Measurements from ENCODE around the gene FIG4. TPM values are rescaled to one million over a fixed set of nuclear protein-coding genes. Genes with fewer than 3 reads are reported as not detected.
"Not testable (repeated sequence)": the region's sequence is repeated elsewhere in the genome, so short reads cannot be mapped to it uniquely, and the experiment has no call there.

FIG4 gene
- total RNA-seq, 1 donor from 2014 or later: 4.6 TPM

DNA sequence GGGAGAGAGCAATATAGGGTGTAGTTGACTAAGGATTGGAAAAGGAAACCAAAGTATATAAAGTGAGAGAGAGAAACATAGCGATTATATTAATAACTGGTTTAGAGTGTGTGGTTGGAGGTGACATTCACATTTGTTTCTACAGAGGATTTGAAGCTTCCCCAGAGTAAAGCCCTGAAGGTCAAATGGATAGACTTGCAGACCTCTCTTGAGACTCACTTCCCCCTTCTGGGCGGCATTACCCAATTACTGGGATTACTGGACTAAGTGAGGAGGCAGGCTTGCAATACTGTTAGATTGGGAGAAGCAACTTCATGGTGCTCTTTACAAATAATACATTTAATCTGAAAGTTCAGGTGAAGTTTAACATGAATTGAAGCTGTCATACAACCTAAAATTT lies 10.7 kb downstream of the FIG4 start:
- no peak for ATAC-seq

DNA sequence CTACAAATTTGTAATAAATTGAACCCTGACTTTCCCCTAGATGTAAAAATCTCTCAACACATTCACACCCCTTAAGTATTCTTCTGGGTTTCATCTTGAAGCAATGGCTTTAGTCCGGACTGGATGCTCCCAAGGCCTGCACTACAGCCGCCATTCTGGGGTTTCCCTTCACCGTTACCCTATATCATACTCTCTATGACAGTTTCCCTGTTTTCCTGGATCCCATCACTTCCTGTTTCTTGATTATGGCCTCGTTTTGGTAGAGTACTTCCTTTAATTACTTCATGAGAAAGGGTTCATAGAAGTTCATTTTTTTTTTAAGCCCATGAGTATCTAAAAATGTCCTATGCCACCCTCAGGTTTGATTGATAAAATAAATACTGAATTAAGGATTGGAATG lies 11.7 kb downstream of the FIG4 start:
- DNase-seq (ENCODE audit: low spot score) (no peak), ATAC-seq (no peak)

More for the DNA sequence above, 10.7 kb downstream of the FIG4 start:
- DNase-seq (ENCODE audit: low spot score): no peak

DNA sequence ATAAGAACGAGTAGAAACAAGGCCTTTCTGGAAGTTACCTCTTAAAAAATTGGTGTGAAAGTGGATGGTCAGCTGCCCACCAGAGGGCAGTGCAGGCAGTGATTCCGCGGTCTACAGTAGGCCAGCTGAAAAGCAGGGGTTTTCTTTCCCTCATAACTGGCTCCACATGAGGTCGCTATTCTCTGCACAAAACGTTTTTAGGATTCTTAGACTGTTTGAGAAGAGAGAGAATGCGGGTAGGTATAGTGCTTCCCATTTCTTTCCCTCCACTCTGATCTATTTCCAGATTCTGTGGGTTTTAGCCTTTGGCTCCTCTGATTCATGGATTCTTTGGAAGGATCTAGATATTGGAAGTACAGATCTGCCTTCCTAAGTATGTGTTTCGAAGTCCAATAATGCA lies 14.2 kb downstream of the FIG4 start:
- peak; percentile 100 for ATAC-seq
- peak; percentile 80 for DNase-seq (ENCODE audit: low spot score)

DNA sequence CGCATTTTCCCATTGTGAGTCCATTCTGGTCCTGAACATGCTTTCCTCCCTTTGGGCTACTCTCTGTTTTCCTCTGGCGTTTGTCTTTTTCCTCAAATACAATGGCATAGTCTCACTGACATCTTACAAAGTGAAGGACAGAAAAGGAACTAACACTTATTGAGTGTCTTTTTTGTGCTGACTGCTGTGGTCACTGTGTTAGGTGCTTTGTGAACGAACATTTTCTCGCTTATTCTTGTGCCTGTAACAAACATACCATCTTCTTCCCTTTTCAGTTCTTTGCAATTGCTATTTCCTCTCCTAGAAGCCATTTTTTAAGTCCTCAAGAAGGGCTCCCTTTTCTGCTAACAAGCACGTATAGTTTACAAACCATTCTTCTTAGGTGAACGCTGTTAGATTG lies 15.4 kb downstream of the FIG4 start:
- ATAC-seq (no peak), DNase-seq (ENCODE audit: low spot score) (no peak)

DNA sequence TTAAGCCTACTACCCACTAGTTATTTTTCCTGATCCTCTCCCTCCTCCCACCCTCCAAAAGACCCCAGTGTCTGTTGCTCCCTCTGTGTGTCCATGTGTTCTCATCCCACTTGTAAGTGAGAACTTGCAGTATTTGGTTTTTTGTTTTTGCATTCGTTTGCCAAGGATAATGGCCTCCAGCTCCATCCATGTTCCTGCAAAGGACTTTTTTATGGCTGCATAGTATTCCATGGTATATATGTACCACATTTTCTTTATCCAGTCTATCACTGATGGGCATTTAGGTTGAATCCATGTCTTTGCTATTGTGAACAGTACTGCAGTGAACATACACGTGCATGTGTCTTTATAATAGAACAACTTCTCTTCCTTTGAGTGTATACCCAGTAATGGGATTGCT lies 17.0 kb downstream of the FIG4 start:
- ATAC-seq; DNase-seq (ENCODE audit: low spot score): not testable (repeated sequence)

DNA sequence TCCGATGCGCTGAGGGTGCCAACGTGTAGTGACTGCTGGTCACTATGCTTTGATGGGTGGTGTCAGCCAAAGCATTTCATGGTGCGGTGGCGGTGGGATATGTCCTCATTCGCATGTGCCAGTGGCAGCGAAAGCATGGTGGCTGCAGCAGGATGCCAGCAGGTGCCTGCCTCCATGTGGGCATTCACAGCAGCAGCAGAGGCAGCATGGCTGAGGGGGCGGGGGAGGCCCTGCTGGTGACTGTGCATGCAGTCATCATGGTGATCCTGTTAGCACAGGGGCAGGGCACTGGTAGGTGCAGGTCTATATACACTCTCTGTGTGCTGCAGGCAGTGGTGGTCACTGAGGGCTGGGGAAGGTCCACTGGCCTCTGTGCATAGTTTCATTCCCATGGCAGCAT lies 22.0 kb downstream of the FIG4 start:
- DNase-seq (ENCODE audit: low spot score) (no peak), ATAC-seq (no peak)

DNA sequence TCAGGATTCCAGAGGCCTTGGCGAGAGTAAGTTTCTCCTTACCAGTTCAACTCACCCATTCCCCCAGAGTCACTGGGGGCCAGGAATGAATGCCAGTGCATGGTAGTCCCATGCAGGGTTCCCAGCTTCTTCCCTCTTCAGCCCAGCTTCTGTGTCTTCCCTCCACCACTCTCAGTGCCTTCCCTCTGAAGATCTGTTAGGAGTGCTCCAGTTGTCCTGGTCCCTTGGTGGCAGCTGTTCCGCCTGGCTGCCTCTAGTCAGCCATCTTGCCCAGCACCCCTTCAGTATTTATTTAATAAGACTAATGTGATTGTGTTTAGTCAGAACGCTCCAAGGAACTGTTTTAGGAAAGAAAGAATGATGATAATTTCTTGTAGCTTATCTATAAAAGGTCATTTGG lies 23.1 kb downstream of the FIG4 start:
- no peak for ATAC-seq
- no peak for DNase-seq (ENCODE audit: low spot score)

DNA sequence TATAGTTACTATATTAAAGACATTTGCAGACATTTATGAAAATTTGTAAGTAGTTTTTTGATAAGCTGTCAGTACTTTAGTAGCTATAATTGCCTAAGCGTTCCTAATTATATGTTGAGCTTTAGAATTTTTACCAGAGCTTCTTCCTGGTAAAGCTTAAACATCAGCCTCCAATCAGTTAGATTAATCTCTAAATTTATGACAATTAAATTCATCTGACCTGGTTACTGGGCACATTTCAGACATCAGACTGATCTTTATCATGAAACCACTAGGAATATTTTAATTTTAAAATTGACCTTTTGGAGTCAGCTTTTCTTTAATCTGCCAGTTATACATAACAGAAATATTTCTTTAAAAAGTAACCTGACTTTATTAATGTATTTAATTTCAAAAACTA lies 23.5 kb downstream of the FIG4 start:
- ATAC-seq (no peak), DNase-seq (ENCODE audit: low spot score) (no peak)

DNA sequence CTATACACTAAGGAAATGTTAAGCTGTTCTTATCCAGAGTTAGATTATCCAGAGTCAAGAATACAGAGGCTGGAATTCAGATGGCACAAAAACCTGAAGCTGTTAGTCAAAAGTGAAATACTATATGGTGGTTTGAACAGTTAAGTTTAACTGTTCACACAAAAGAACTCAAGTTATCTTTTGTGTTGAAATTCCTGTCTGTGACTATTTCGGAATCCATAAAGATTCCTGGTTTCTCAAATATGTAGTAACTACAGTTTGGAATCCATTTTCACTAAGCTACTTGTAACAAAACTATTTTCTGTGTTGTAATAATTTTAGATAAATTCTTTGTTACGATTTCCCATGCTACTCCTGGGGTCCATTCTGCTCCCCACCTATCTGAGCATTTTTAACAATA lies 24.5 kb downstream of the FIG4 start:
- DNase-seq (ENCODE audit: low spot score) (no peak), ATAC-seq (no peak)

DNA sequence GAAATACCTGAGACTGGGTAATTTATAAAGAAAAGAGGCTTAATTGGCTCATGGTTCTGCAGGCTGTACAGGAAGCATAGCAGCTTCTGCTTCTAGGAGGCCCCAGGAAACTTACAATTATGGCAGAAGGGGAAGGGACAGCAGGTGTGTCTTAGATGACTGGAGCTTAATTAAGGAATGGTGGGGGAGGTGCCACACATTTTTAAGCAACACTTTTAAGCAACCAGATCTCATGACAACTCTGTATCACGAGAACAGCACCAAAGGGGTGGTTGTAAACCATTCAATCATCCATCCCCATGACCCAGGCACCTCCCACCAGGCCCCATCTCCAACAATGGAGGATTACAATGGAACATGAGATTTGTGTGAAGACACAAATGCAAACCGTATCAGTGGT lies 26.9 kb downstream of the FIG4 start:
- DNase-seq (ENCODE audit: low spot score): no peak

DNA sequence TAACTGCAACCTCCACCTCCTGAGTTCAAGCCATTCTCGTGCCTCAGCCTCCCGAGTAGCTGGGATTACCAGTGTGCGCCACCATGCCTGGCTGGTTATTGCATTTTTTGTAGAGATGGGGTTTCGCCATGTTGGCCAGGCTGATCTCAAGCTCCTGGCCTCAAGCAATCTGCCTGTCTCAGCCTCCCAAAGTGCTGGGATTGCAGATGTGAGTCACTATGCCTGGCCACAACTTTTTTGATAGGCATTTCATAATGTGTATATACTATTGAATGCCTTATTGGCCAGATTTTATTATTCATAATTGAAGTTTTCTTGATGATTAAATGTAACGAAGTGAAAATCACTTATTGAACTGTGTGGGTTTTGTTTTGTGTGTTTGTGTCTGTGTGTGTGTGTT lies 27.9 kb downstream of the FIG4 start:
- ATAC-seq: no peak
- no peak for DNase-seq (ENCODE audit: low spot score)

More for the DNA sequence above, 26.9 kb downstream of the FIG4 start:
- no peak for ATAC-seq

DNA sequence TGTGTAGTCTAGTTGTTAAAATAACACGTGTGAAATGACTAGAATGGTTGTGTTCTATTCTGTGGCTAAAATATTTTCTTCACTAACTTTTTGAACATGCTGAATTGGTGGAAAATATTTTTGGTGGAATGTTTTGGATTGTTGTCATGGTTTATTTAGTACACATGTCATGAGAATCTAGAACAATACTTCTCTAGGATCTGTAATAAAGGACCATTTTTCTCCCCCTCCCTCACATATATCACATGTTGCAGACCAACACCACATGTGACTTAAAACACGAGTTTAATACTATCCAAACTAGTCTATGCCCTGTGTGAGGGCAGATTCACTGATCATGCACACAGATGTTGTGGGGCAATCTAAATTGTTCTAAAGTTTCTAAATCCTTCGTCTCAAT lies 29.2 kb downstream of the FIG4 start:
- ATAC-seq (no peak), DNase-seq (ENCODE audit: low spot score) (no peak)

DNA sequence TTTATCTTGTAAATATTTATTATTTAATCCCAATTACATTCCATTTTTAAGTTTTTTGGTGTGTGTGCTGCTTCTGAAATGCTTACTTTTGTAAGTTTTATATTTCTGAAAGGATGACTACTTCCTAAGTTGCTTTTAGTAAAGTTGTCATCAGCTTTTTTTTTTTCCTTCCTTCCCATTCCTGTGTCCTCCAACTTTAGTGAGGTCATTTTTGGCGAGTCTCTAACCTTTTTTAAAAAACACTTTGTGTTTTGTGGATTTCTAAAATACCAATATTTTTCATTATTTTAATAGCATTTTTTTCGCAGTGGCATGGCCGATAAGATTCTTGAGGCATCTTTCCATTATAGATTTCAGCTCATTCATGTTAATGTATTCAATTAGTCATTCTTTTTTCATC lies 30.9 kb downstream of the FIG4 start:
- no peak for ATAC-seq
- no peak for DNase-seq (ENCODE audit: low spot score)

DNA sequence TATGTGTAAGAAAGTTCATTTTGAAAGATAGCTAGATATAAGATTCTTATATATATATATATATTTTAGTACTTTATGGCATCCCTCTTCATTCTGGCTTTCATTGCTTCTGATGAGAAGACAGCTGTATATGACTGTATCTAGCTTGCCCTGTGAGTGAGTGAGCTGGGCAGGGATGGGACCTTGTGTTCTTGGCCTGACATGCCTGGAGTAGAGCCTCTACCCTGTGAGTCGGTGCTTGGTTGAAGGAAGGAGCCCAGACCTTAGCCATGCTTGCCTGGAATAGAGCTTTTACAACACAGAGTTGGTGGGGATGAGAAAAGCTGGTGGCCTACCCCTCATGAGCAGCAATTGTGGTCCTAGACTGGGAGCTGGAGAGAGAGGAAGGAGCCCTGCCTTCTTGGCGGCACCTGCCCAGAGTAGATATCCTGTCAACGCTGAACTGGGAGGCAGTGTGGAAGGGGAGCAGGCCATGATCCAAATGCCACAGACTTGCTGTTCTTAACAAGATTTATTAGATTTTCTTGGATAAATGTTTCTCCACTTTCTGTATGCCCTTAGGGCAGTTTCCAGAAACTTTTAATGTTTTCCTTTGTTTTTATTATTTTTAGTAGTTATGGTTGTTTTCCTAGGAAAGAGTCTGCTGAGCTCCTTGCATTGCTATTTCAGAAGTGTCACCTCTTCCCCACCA lies 31.6 kb downstream of the FIG4 start:
- DNase-seq (ENCODE audit: low spot score) (no peak), ATAC-seq (no peak)

DNA sequence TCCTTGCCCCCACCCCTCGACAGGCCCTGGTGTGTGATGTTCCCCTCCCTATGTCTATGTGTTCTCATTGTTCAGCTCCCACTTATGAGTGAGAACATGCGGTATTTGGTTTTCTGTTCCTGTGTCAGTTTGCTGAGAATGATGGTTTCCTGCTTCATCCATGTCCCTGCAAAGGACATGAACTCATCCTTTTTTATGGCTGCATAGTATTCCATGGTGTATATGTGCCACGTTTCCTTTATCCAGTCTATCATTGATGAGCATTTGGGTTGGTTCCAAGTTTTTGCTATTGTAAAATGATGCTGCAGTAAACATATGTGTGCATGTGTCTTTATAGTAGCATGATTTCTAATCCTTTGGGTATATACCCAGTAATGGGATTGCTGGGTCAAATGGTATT lies 34.2 kb downstream of the FIG4 start:
- DNase-seq (ENCODE audit: low spot score); ATAC-seq: not testable (repeated sequence)

DNA sequence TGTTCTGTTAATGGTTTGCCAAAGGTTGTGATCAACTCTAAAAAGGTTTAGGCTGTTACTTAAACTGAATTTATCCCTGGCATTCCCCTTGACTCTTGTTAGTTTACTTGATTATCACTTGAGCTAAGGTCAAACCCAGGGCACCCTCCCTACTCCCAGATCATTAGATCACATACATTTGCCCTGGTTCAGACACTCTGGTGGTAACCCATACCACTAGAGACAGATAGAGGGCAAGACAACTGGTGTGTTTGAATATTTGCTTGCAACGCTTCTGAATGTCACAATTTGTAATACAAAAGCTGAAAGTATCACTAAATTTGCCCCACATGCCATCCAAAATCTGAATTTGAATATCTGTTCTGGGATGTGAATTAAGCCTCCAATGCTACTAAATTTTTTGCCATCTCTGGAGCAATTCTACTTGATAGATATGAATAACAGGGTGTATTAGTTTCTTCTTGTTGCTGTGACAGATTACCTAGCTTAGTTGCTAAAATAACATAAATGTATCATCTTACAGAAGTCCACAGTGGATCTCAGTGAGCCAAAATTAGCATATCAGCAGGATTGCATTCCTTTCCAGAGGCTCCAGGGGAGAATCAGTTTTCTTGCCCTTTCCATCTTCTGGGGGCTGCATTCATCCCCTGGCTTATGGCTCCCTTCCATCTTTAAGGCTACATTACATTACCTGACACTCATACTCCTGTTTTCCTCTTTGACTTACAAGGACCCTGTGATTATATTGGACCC lies 45.4 kb downstream of the FIG4 start:
- no peak for ATAC-seq
- no peak for DNase-seq (ENCODE audit: low spot score)

DNA sequence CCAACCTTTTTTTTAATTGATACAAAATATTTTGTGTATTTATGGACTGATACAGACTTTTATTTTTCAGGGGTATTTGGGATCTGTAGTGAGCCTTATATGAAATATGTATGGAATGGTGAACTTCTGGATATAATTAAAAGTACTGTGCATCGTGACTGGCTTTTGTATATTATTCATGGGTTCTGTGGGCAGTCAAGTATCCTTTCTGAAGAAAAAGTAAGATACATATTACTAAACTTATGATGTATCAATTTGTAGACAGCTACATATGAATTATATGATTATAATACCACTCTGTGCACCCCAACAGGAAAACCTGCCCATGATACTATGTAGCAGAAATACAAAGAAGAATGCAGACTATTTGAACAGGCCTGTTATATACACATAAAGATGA lies 47.2 kb downstream of the FIG4 start:
- no peak for ATAC-seq
- DNase-seq (ENCODE audit: low spot score): no peak

DNA sequence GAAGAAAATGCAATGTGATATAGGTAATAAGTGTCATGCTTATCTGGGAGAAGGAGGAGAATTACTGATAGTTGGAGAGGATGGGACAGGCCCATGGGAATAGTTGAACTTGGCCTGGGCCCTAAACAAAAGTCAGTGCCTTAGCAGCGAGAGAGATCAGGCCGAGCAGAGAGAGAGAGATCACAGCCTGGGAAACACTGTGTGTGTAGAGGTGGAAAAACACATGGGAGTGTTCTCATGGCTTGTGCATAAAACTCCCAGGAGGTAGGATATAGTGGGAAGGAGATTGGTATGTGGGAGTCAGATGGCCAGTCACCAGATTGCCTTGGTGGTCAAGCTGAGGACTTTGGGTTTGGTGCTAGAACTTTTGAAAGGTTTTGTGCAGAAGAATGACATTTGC lies 47.6 kb downstream of the FIG4 start:
- DNase-seq (ENCODE audit: low spot score) (no peak), ATAC-seq (no peak)

DNA sequence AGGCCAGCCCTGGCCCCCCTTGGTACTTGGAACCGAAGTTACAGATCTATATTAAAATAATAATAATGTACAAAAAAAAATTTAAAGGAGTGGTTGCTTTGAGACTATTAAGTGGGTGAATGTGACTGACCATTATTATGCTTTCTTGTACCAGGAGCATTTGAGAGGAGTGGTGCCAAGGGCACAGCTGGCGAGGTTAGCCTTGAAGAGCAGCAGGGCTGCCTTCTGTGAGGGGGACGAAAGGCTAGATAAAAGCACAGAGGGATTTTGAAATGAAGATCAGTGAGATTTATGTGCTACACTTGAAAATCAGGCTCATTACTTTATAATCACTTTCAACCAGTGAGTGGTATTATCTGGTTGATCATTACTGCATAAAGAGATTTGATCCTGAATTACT lies 48.6 kb downstream of the FIG4 start:
- ATAC-seq (no peak), DNase-seq (ENCODE audit: low spot score) (no peak)

DNA sequence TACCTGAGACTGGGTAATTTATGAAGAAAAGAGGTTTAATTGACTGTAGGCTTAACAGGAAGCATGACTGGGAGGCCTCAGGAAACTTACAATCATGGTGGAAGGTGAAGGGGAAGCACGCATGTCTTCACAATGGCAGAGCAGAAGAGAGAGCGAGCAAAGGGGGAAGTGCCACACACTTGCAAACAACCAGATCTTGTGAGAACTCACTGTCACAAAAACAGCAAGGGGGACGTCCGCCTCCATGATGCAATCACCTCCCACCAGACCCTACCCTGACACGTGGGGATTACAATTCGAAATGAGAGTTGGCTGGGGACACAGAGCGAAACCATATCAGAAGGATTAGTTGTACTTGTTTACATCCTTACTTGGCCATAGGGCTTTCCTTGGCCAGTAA lies 49.7 kb downstream of the FIG4 start:
- ATAC-seq (no peak), DNase-seq (ENCODE audit: low spot score) (no peak)

DNA sequence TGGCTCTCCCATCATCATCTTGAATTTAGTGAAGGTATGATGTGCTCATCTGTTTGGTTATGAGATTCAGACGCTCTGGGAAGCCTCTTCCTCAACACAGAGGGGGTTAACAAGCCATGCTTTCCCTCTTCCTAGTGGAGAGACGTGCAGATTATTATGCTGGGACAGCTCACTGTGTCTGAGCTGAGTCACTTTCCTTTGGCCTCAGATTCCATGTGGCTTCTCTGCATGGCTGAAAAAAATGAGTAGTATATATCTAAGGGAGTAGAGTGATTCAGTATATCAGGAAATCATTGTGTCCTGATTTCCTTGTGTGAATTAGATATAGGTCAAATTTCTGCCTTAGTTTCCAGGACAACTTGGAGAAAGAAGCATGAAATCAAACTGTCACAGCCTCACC lies 52.6 kb downstream of the FIG4 start:
- ATAC-seq: no peak

DNA sequence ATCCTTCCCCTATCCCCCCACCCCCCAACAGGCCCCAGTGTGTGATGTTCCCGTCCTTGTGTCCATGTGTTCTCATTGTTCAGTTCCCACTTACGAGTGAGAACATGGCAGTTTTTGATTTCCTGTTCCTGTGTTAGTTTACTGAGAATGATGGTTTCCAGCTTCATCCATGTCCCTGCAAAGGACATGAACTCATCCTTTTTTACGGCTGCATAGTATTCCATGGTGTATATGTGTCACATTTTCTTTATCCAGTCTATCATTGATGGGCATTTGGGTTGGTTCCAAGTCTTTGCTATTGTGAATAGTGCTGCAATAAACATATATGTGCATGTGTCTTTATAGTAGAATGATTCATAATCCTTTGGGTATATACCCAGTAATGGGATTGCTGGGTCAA lies 53.7 kb downstream of the FIG4 start:
- DNase-seq (ENCODE audit: low spot score); ATAC-seq: not testable (repeated sequence)

More for the DNA sequence above, 52.6 kb downstream of the FIG4 start:
- no peak for DNase-seq (ENCODE audit: low spot score)

DNA sequence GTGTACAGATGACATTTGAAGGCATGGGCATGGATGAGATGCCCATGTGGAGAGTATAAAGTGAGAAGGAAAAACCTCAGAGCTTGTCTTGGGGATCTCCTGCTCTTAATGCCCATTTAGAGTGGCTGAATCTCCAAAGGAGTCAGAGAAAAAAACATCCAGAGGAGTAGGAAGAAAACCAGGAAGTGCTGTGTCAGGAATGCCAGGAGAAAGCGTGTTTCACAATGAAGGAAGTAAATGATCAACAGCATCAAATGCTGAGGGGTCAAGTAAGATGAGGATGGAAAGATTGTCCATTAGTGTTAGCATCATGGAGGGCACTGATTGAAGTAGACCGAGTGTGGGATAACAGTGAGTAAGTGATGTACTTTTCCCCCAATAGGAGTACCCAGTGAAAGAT lies 56.1 kb downstream of the FIG4 start:
- DNase-seq (ENCODE audit: low spot score): no peak
- no peak for ATAC-seq

All from left lobe of liver (tissue), 2 donors.